Measurements from ENCODE around the gene PAX9.

Gene PAX9

GRCh38 chr14:36656687-36657398 is 4.8 kb upstream of the PAX9 start:
- no peak for DNase-seq

GRCh38 chr14:36657399-36658122 is 4.1 kb upstream of the PAX9 start:
- no peak for DNase-seq

- no peak for DNase-seq
Measured at GRCh38 chr14:36658123-36659009, 3.3 kb upstream of the PAX9 start.

GRCh38 chr14:36659010-36659821 is 2.4 kb upstream of the PAX9 start:
- no peak for DNase-seq

- DNase-seq, result no peak
Measured at GRCh38 chr14:36659822-36660735, 1.6 kb upstream of the PAX9 start.

GRCh38 chr14:36660736-36661505 is 739 bp upstream of the PAX9 start:
- no peak for DNase-seq

GRCh38 chr14:36662258-36662542 is 540 bp downstream of the PAX9 start:
- no peak for DNase-seq

GRCh38 chr14:36662543-36663403 is 1.1 kb downstream of the PAX9 start:
- DNase-seq, result no peak

GRCh38 chr14:36663404-36664321 is 2.0 kb downstream of the PAX9 start:
- DNase-seq, result no peak

- DNase-seq, result no peak
Measured at GRCh38 chr14:36664322-36665193, 2.9 kb downstream of the PAX9 start.

- no peak for DNase-seq
Measured at GRCh38 chr14:36665887-36666415, 4.3 kb downstream of the PAX9 start.

- DNase-seq, result no peak
Measured at GRCh38 chr14:36666416-36667206, 5.0 kb downstream of the PAX9 start.

- no peak for DNase-seq
Measured at GRCh38 chr14:36667679-36668078, 6.0 kb downstream of the PAX9 start.

- no peak for DNase-seq
Measured at GRCh38 chr14:36671149-36671548, 9.5 kb downstream of the PAX9 start.

- DNase-seq, result no peak
Measured at GRCh38 chr14:36672095-36672494, 10.4 kb downstream of the PAX9 start.

GRCh38 chr14:36674659-36675058 is 13.0 kb downstream of the PAX9 start:
- DNase-seq, result no peak

- DNase-seq, result no peak
Measured at GRCh38 chr14:36675581-36675980, 13.9 kb downstream of the PAX9 start.

All from stimulated activated naive CD4-positive, alpha-beta T cell treated with Interleukin-2 at 50 U/mL for 16 hours (primary cell).